Astrocyte (in vitro differentiated cells and primary cell): ENCODE data around the gene CARS2. TPM values are rescaled to one million over a fixed set of nuclear protein-coding genes. Genes with fewer than 3 reads are reported as not detected.

Source experiments
- DNase-seq: peaks from one replicate; pipeline ENCODE4 v3.0.0-alpha.2; 2010; ENCODE audit warnings: low read depth
- FAIRE-seq: peaks from 2 replicates; lab custom pipeline; 2011; peaks lifted over from hg19 to GRCh38; lab: Jason Lieb, UNC
- H2AFZ ChIP-seq: 2 replicates; pipeline ENCODE4 v1.6.0; 2012; ENCODE audit warnings: low read depth, low read length, inconsistent platforms
- H3K27ac ChIP-seq: 2 replicates; pipeline ENCODE4 v1.5.1; 2011; ENCODE audit warnings: low read depth, low read length, inconsistent platforms
- H3K27me3 ChIP-seq: 2 replicates; pipeline ENCODE4 v1.6.0; 2011; ENCODE audit warnings: low read length, inconsistent platforms; ENCODE audit not compliant: insufficient read depth
- H3K36me3 ChIP-seq: 2 replicates; pipeline ENCODE4 v1.5.1; 2011; ENCODE audit warnings: low read length, inconsistent platforms; ENCODE audit not compliant: insufficient read depth
- H3K4me1 ChIP-seq: 2 replicates; pipeline ENCODE4 v1.5.1; 2011; ENCODE audit warnings: low read length, inconsistent platforms; ENCODE audit not compliant: insufficient read depth
- H3K4me2 ChIP-seq: 2 replicates; pipeline ENCODE4 v1.6.0; 2012; ENCODE audit warnings: low read length, inconsistent platforms
- H3K4me3 ChIP-seq: 2 replicates; pipeline ENCODE4 v1.5.1; 2011; ENCODE audit warnings: low read depth, mild to moderate bottlenecking, low read length, inconsistent platforms; ENCODE audit not compliant: insufficient read depth
- H3K79me2 ChIP-seq: 2 replicates; pipeline ENCODE4 v1.6.0; 2012; ENCODE audit warnings: mild to moderate bottlenecking, low read length, inconsistent platforms; ENCODE audit not compliant: insufficient read depth
- H3K9ac ChIP-seq: 2 replicates; pipeline ENCODE4 v1.6.0; 2012; ENCODE audit warnings: mild to moderate bottlenecking, low read length, inconsistent platforms
- H3K9me3 ChIP-seq: 2 replicates; pipeline ENCODE4 v1.5.1; 2012; ENCODE audit warnings: low read depth, mild to moderate bottlenecking, low read length, inconsistent platforms; ENCODE audit not compliant: insufficient read depth
- H4K20me1 ChIP-seq: 2 replicates; pipeline ENCODE4 v1.6.0; 2012; ENCODE audit warnings: low read length, inconsistent platforms; ENCODE audit not compliant: insufficient read depth
- H3K27ac Mint-ChIP-seq: one replicate; pipeline ENCODE4 v1.8.0; 2021; ENCODE audit warnings: mild to moderate bottlenecking, mixed read lengths; ENCODE audit not compliant: unreplicated experiment
- H3K27me3 Mint-ChIP-seq: one replicate; pipeline ENCODE4 v1.8.0; 2021; ENCODE audit warnings: low read depth, mixed read lengths; ENCODE audit not compliant: unreplicated experiment
- H3K36me3 Mint-ChIP-seq: one replicate; pipeline ENCODE4 v1.8.0; 2021; ENCODE audit warnings: low read depth, mixed read lengths; ENCODE audit not compliant: unreplicated experiment
- H3K4me1 Mint-ChIP-seq: one replicate; pipeline ENCODE4 v1.8.0; 2021; ENCODE audit warnings: low read depth, mixed read lengths; ENCODE audit not compliant: unreplicated experiment
- H3K4me3 Mint-ChIP-seq: one replicate; pipeline ENCODE4 v1.8.0; 2021; ENCODE audit warnings: mild to moderate bottlenecking, moderate library complexity, mixed read lengths; ENCODE audit not compliant: unreplicated experiment
- H3K9me3 Mint-ChIP-seq: one replicate; pipeline ENCODE4 v1.8.0; 2021; ENCODE audit warnings: mild to moderate bottlenecking, mixed read lengths; ENCODE audit not compliant: unreplicated experiment
- CTCF ChIP-seq: IDR thresholded peaks from 2 replicates; pipeline ENCODE4 v1.5.1; 2011; ENCODE audit warnings: low read depth, mild to moderate bottlenecking, inconsistent platforms, low read length, moderate library complexity; ENCODE audit not compliant: insufficient read depth
- EZH2 ChIP-seq: IDR thresholded peaks from 2 replicates; pipeline ENCODE4 v1.6.1; 2012; ENCODE audit warnings: mild to moderate bottlenecking, low read length, inconsistent platforms; ENCODE audit not compliant: insufficient read depth
- total RNA-seq: library from RNA; stranded (reverse); gene quantifications from 2 replicates; pipeline ENCODE4 v1.2.1, GENCODE V29; 2021

The CARS2 gene
- total RNA-seq, 1 donor from 2014 or later = 51.4 TPM

GRCh38 chr13:110651271-110651670 is 54.6 kb downstream of the CARS2 start:
- Histone ChIP-seq H2AFZ (no peak overlapping the region), H3K79me2 (no peaks in the 10 kb centered on the region), H3K27ac (no peak overlapping the region), H3K4me2 (no peak overlapping the region), H3K36me3 (peaks cover 13% of the 10 kb centered on the region), H4K20me1 (peaks cover 15% of the 10 kb centered on the region), H3K9ac (no peak overlapping the region), H3K9me3 (no peaks in the 10 kb centered on the region), H3K4me3 (no peak overlapping the region), H3K27me3 (no peaks in the 10 kb centered on the region), H3K4me1 (no peaks in the 10 kb centered on the region)
- H3K4me1 Mint-ChIP-seq = peaks cover 7% of the 10 kb centered on the region
- DNase-seq (no peak), FAIRE-seq (no peak)
- no peaks in the 10 kb centered on the region for H3K9me3 Mint-ChIP-seq
- H3K27me3 Mint-ChIP-seq = no peaks in the 10 kb centered on the region
- H3K27ac Mint-ChIP-seq = no peak overlapping the region
- peaks cover 8% of the 10 kb centered on the region for H3K36me3 Mint-ChIP-seq
- TF ChIP-seq CTCF (no peak), EZH2 (no peak)
- no peak overlapping the region for H3K4me3 Mint-ChIP-seq

GRCh38 chr13:110650436-110650835 is 55.5 kb downstream of the CARS2 start:
- Histone ChIP-seq H3K27ac (no peak overlapping the region), H3K4me2 (no peak overlapping the region), H2AFZ (no peak overlapping the region), H4K20me1 (peaks cover 18% of the 10 kb centered on the region), H3K4me1 (no peaks in the 10 kb centered on the region), H3K9ac (no peak overlapping the region), H3K4me3 (no peak overlapping the region), H3K36me3 (peaks cover 10% of the 10 kb centered on the region), H3K27me3 (no peaks in the 10 kb centered on the region), H3K9me3 (no peaks in the 10 kb centered on the region), H3K79me2 (no peaks in the 10 kb centered on the region)
- H3K4me1 Mint-ChIP-seq = peaks cover 7% of the 10 kb centered on the region
- DNase-seq (no peak), FAIRE-seq (no peak)
- H3K27ac Mint-ChIP-seq = no peak overlapping the region
- no peaks in the 10 kb centered on the region for H3K9me3 Mint-ChIP-seq
- TF ChIP-seq CTCF (no peak), EZH2 (no peak)
- peaks cover 5% of the 10 kb centered on the region for H3K36me3 Mint-ChIP-seq
- no peak overlapping the region for H3K4me3 Mint-ChIP-seq
- H3K27me3 Mint-ChIP-seq = no peaks in the 10 kb centered on the region

- Histone ChIP-seq H3K9ac (no peak overlapping the region), H2AFZ (no peak overlapping the region), H3K79me2 (no peaks in the 10 kb centered on the region), H3K9me3 (no peaks in the 10 kb centered on the region), H3K4me2 (no peak overlapping the region), H3K4me3 (no peak overlapping the region), H4K20me1 (peaks cover 26% of the 10 kb centered on the region), H3K27me3 (no peaks in the 10 kb centered on the region), H3K27ac (no peak overlapping the region), H3K36me3 (peaks cover 6% of the 10 kb centered on the region), H3K4me1 (peaks cover 3% of the 10 kb centered on the region)
- DNase-seq = no peak
- Mint-ChIP-seq H3K36me3 (peaks cover 5% of the 10 kb centered on the region), H3K27ac (no peak overlapping the region), H3K4me1 (peaks cover 9% of the 10 kb centered on the region), H3K9me3 (no peaks in the 10 kb centered on the region), H3K27me3 (no peaks in the 10 kb centered on the region), H3K4me3 (no peak overlapping the region)
- no peak for TF ChIP-seq CTCF
- no peak for TF ChIP-seq EZH2
- FAIRE-seq = no peak
Observed at GRCh38 chr13:110649551-110649950, 56.4 kb downstream of the CARS2 start.
